MM.1S (cell line): ENCODE results near the gene KLRC4.
"Not testable (repeated sequence)": the region's sequence is repeated elsewhere in the genome, so short reads cannot be mapped to it uniquely, and the experiment has no call there.

Source experiments
- CTCF ChIP-seq: fragments of 300-600 bp; sonication (generic); IDR thresholded peaks from 2 replicates; pipeline ENCODE4 v1.5.1; 2016; ENCODE audit warnings: antibody characterized with exemption, low read length, mixed read lengths
- EZH2phosphoT487 ChIP-seq: fragments of 300-600 bp; sonication (generic); IDR thresholded peaks from 2 replicates; pipeline ENCODE4 v1.6.1; 2018; ENCODE audit warnings: antibody characterized with exemption, low read length

- not testable (repeated sequence) for TF ChIP-seq CTCF, EZH2phosphoT487
Measured at GRCh38 chr12:10424260-10424899, 14.8 kb upstream of the KLRC4 start.
